Mucosa of rectum (tissue), 2 donors: ENCODE data around the gene GRB2.
"Not testable (repeated sequence)": the region's sequence is repeated elsewhere in the genome, so short reads cannot be mapped to it uniquely, and the experiment has no call there.

Source experiments
- H3K27ac ChIP-seq, 2 donors: one replicate each; pipeline ENCODE4 v1.7.0; 2013; ENCODE audit warnings: inconsistent platforms in 2 of 2, low read depth in 2 of 2, low read length in 2 of 2
- H3K27me3 ChIP-seq, 2 donors: one replicate each; pipeline ENCODE4 v1.7.0; 2013; ENCODE audit warnings: low read length in 2 of 2; ENCODE audit not compliant: control insufficient read depth in 2 of 2, insufficient read depth in 2 of 2
- H3K36me3 ChIP-seq, 2 donors: one replicate each; pipeline ENCODE4 v1.7.0; 2013; ENCODE audit warnings: low read length in 2 of 2; ENCODE audit not compliant: control insufficient read depth in 2 of 2, insufficient read depth in 2 of 2
- H3K4me1 ChIP-seq, 2 donors: one replicate each; pipeline ENCODE4 v1.7.0; 2013; ENCODE audit warnings: low read length in 2 of 2, mild to moderate bottlenecking in 1 of 2; ENCODE audit not compliant: control insufficient read depth in 2 of 2, insufficient read depth in 2 of 2
- H3K4me3 ChIP-seq, 2 donors: one replicate each; pipeline ENCODE4 v1.7.0; 2013; ENCODE audit warnings: low read length in 2 of 2
- H3K9ac ChIP-seq, 2 donors: one replicate each; pipeline ENCODE4 v1.7.0; 2013; ENCODE audit warnings: low read length in 2 of 2, low read depth in 1 of 2, mild to moderate bottlenecking in 1 of 2
- H3K9me3 ChIP-seq, 2 donors: one replicate each; pipeline ENCODE4 v1.7.0; 2013; ENCODE audit warnings: low read length in 2 of 2; ENCODE audit not compliant: control insufficient read depth in 2 of 2
- donor health status: healthy.
- donor health status: Normal muscosa, but diverticular disease.

GRB2 gene

GRCh38 chr17:75371339-75371738 lies 34.1 kb downstream of the GRB2 start:
- Histone ChIP-seq H3K27me3 (no peaks in the 10 kb centered on the region), H3K4me3 (no peak overlapping the region), H3K4me1 (peaks cover 3 to 10% of the 10 kb centered on the region in 2 donors), H3K27ac (no peak overlapping the region), H3K9me3 (no peaks in the 10 kb centered on the region), H3K9ac (no peak overlapping the region), H3K36me3 (peaks cover 3% of the 10 kb centered on the region in 2 donors)

- no peaks in the 10 kb centered on the region for H3K27me3 ChIP-seq
- no peak overlapping the region for H3K27ac ChIP-seq
- no peaks in the 10 kb centered on the region for H3K9me3 ChIP-seq
- H3K4me3 ChIP-seq: no peak overlapping the region
- peaks cover 9 to 10% of the 10 kb centered on the region in 2 donors for H3K4me1 ChIP-seq
- H3K36me3 ChIP-seq: peaks cover 3% of the 10 kb centered on the region in 2 donors
- no peak overlapping the region for H3K9ac ChIP-seq
Measured at GRCh38 chr17:75370286-75370915, 35.1 kb downstream of the GRB2 start.

GRCh38 chr17:75367838-75368789 lies 37.4 kb downstream of the GRB2 start:
- not testable (repeated sequence) for H3K27ac ChIP-seq, H3K36me3 ChIP-seq, H3K27me3 ChIP-seq, H3K9ac ChIP-seq, H3K4me3 ChIP-seq, H3K9me3 ChIP-seq
- peaks cover 15 to 24% of the 10 kb centered on the region in 2 donors for H3K4me1 ChIP-seq

- Histone ChIP-seq H3K27ac (no peak overlapping the region), H3K9me3 (no peaks in the 10 kb centered on the region), H3K36me3 (no peaks in the 10 kb centered on the region), H3K27me3 (no peaks in the 10 kb centered on the region), H3K4me1 (peaks cover 16 to 30% of the 10 kb centered on the region in 2 donors), H3K4me3 (no peak overlapping the region), H3K9ac (no peak overlapping the region)
Measured at GRCh38 chr17:75367312-75367711, 38.2 kb downstream of the GRB2 start.

GRCh38 chr17:75366432-75366831 lies 39.0 kb downstream of the GRB2 start:
- H3K4me1 ChIP-seq: peaks cover 10 to 30% of the 10 kb centered on the region in 2 donors

GRCh38 chr17:75365931-75366275 lies 39.6 kb downstream of the GRB2 start:
- H3K4me1 ChIP-seq: peaks cover 11 to 30% of the 10 kb centered on the region in 2 donors
- no peak overlapping the region for H3K27ac ChIP-seq

More at GRCh38 chr17:75366432-75366831, 39.0 kb downstream of the GRB2 start:
- Histone ChIP-seq H3K9ac (no peak overlapping the region), H3K27ac (no peak overlapping the region), H3K36me3 (no peaks in the 10 kb centered on the region), H3K9me3 (no peaks in the 10 kb centered on the region), H3K27me3 (no peaks in the 10 kb centered on the region), H3K4me3 (no peak overlapping the region)

GRCh38 chr17:75365009-75365930 lies 40.2 kb downstream of the GRB2 start:
- H3K9ac ChIP-seq: no peak overlapping the region
- H3K27me3 ChIP-seq: no peaks in the 10 kb centered on the region
- no peaks in the 10 kb centered on the region for H3K36me3 ChIP-seq
- no peak overlapping the region for H3K4me3 ChIP-seq
- peaks cover 17 to 34% of the 10 kb centered on the region in 2 donors for H3K4me1 ChIP-seq
- no peak overlapping the region for H3K27ac ChIP-seq
- H3K9me3 ChIP-seq: no peaks in the 10 kb centered on the region

More at GRCh38 chr17:75365931-75366275, 39.6 kb downstream of the GRB2 start:
- Histone ChIP-seq H3K36me3 (no peaks in the 10 kb centered on the region), H3K4me3 (no peak overlapping the region), H3K27me3 (no peaks in the 10 kb centered on the region), H3K9ac (no peak overlapping the region), H3K9me3 (no peaks in the 10 kb centered on the region)

- Histone ChIP-seq H3K9ac (no peak overlapping the region), H3K27me3 (no peaks in the 10 kb centered on the region), H3K36me3 (no peaks in the 10 kb centered on the region), H3K4me1 (peaks cover 17 to 35% of the 10 kb centered on the region in 2 donors), H3K27ac (no peak overlapping the region), H3K9me3 (no peaks in the 10 kb centered on the region), H3K4me3 (no peak overlapping the region)
Measured at GRCh38 chr17:75364078-75364477, 41.4 kb downstream of the GRB2 start.

- H3K9me3 ChIP-seq: no peaks in the 10 kb centered on the region
- H3K4me1 ChIP-seq: peaks cover 17 to 35% of the 10 kb centered on the region in 2 donors
- H3K36me3 ChIP-seq: no peaks in the 10 kb centered on the region
- no peak overlapping the region for H3K27ac ChIP-seq
- H3K4me3 ChIP-seq: no peak overlapping the region
- no peak overlapping the region for H3K9ac ChIP-seq
- no peaks in the 10 kb centered on the region for H3K27me3 ChIP-seq
Measured at GRCh38 chr17:75361996-75362395, 43.5 kb downstream of the GRB2 start.
